ENCODE measurements around the gene POLH. TPM values are rescaled to one million over a fixed set of nuclear protein-coding genes. Genes with fewer than 3 reads are reported as not detected.

POLH gene
- total and polyA plus RNA-seq, 2 experiments from 2014 or later: 5.8 to 7.9 TPM

GRCh38 chr6:43634702-43635303, 58.8 kb downstream of the POLH start:
- peak overlapping the region; percentile 51 for H3K27ac ChIP-seq (ENCODE audit: low read depth)
- Mint-ChIP-seq H3K4me3 (peak overlapping the region; percentile 98; the same call in 2 of the 3 replicates), H3K27me3 (ENCODE audit: insufficient read depth, low read depth, poor library complexity) (peaks cover 6% of the 10 kb centered on the region), H3K9me3 (no peaks in the 10 kb centered on the region), H3K27ac (no peak overlapping the region; the same call in 1 of the 2 replicates), H3K4me1 (peaks cover 20% of the 10 kb centered on the region), H3K36me3 (ENCODE audit: low read depth) (peaks cover 38% of the 10 kb centered on the region)
- peaks cover 10% of the 10 kb centered on the region for H3K36me3 ChIP-seq (ENCODE audit: insufficient read depth)
- 0 out of 2 replicates have a peak, but pooled peaks cover 6% of the 10 kb centered on the region for H3F3A ChIP-seq (replicated peaks; ENCODE audit: low read depth)
- H3K4me2 ChIP-seq: peak overlapping the region; percentile 94
- H3K27me3 ChIP-seq (ENCODE audit: insufficient read depth): no peaks in the 10 kb centered on the region
- no peaks in the 10 kb centered on the region for H3K9me2 ChIP-seq (ENCODE audit: insufficient read depth)
- ATAC-seq (no peak), DNase-seq (ENCODE audit: low spot score) (no peak)
- peaks cover 13% of the 10 kb centered on the region for H4K20me1 ChIP-seq (replicated peaks; ENCODE audit: insufficient read depth)
- H3K4me3 ChIP-seq: peak overlapping the region; percentile 99; the same call in 1 of the 2 replicates
- H3K79me2 ChIP-seq (replicated peaks; ENCODE audit: insufficient read depth): peaks cover 39% of the 10 kb centered on the region
- peak overlapping the region; percentile 76 for H2AFZ ChIP-seq
- H3K4me1 ChIP-seq (ENCODE audit: insufficient read depth): peaks cover 13% of the 10 kb centered on the region
- TF ChIP-seq EZH2 (IDR thresholded peaks at IDR 0.05; ENCODE audit: low read depth, unreplicated experiment) (no peak), CREB1 (CRISPR knock-in tag; IDR thresholded peaks at IDR 0.05; ENCODE audit: low read depth) (no peak), JUNB (IDR thresholded peaks at IDR 0.05; ENCODE audit: unreplicated experiment) (no peak), NANOG (IDR thresholded peaks at IDR 0.05; ENCODE audit: borderline replicate concordance) (no peak), EZH2phosphoT487 (IDR thresholded peaks at IDR 0.05; ENCODE audit: unreplicated experiment) (no peak), CTCF (conservative IDR thresholded peaks at IDR 0.05; ENCODE audit: low read depth in 2 of 2) (no peak), POLR2AphosphoS5 (IDR thresholded peaks at IDR 0.05; ENCODE audit: low read depth) (no peak), ZNF331 (CRISPR knock-in tag; IDR thresholded peaks at IDR 0.05; ENCODE audit: low read depth) (no peak), STAT1 (IDR thresholded peaks at IDR 0.05; ENCODE audit: unreplicated experiment) (no peak), ETS1 (IDR thresholded peaks at IDR 0.05) (no peak), ZNF114 (CRISPR knock-in tag; IDR thresholded peaks at IDR 0.05) (no peak), ZNF462 (CRISPR knock-in tag; IDR thresholded peaks at IDR 0.05) (no peak), REST (IDR thresholded peaks at IDR 0.05; ENCODE audit: unreplicated experiment) (no peak)

Data from GM23338 (cell line).